B cell (primary cell): ENCODE results near the gene CXCL12. TPM values are rescaled to one million over a fixed set of nuclear protein-coding genes. Genes with fewer than 3 reads are reported as not detected.

Source experiments
- ATAC-seq: fragments of 200-7000 bp; cut with Tn5 transposase; one replicate; pipeline ENCODE4 v1.10.0; 2021; ENCODE audit warnings: low read depth, mild to moderate bottlenecking, moderate number of reproducible peaks, moderate library complexity
- CTCF ChIA-PET: fragments of 350-600 bp; sonication (Branson Sonifier 250); formaldehyde crosslinking; loops from one replicate; lab custom pipeline; 2021; ENCODE audit warnings: antibody characterized with exemption, inconsistent platforms; lab: Charles Lee
- POLR2A ChIA-PET: fragments of 350-600 bp; sonication (Branson Sonifier 250); formaldehyde crosslinking; loops from one replicate; lab custom pipeline; 2021; ENCODE audit warnings: antibody characterized with exemption; lab: Charles Lee
- DNase-seq: peaks from one replicate; pipeline ENCODE4 v3.0.0; 2013
- H2AFZ ChIP-seq: 2 replicates; pipeline ENCODE4 v1.6.1; 2012; ENCODE audit warnings: mild to moderate bottlenecking, low read depth, low read length; ENCODE audit not compliant: insufficient read depth, poor library complexity, severe bottlenecking
- H3K27ac ChIP-seq, 2 donors: 1 replicate in 1 of 2; 2 replicates in 1 of 2; pipeline ENCODE4 v1.5.1; 2012 to 2013; ENCODE audit warnings: low read length in 2 of 2, mild to moderate bottlenecking in 2 of 2, moderate library complexity in 1 of 2
- H3K27me3 ChIP-seq, 4 experiments: fragments of 200-600 bp in 1 of 4; sonication (generic) in 1 of 4; replicated peaks in 1 of 4; 1 replicate in 2 of 4; 2 replicates in 2 of 4; pipeline versions ENCODE4 v1.6.1 to v1.7.0; 2013 to 2016; ENCODE audit warnings: low read length in 3 of 4, mild to moderate bottlenecking in 2 of 4, mixed read lengths in 1 of 4, moderate library complexity in 1 of 4; ENCODE audit not compliant: insufficient read depth in 4 of 4, control insufficient read depth in 3 of 4; ENCODE audit errors: control extremely low read depth in 1 of 4
- H3K36me3 ChIP-seq, 2 experiments: replicated peaks in 1 of 2; 1 replicate in 1 of 2; 2 replicates in 1 of 2; pipeline versions ENCODE4 v1.6.1 to v1.7.1; 2013; ENCODE audit warnings: low read length in 1 of 2; ENCODE audit not compliant: insufficient read depth in 2 of 2, control insufficient read depth in 1 of 2; ENCODE audit errors: control extremely low read depth in 1 of 2, extremely low read depth in 1 of 2
- H3K4me1 ChIP-seq, 2 donors: fragments of 200-600 bp in 1 of 2; sonication (generic) in 1 of 2; 1 replicate in 1 of 2; 2 replicates in 1 of 2; pipeline versions ENCODE4 v1.5.1 to v1.6.1; 2013 to 2017; ENCODE audit warnings: low read length in 2 of 2; ENCODE audit not compliant: control insufficient read depth in 2 of 2, insufficient read depth in 2 of 2
- H3K4me2 ChIP-seq: replicated peaks from 2 replicates; pipeline ENCODE3; 2012; ENCODE audit warnings: mild to moderate bottlenecking, low read depth, low read length; ENCODE audit not compliant: poor library complexity, severe bottlenecking
- H3K4me3 ChIP-seq, 5 experiments: fragments of 200-600 bp in 1 of 5; sonication (generic) in 1 of 5; 1 replicate in 3 of 5; 2 replicates in 2 of 5; pipeline versions ENCODE4 v1.5.1 to v1.7.0; 2011 to 2016; ENCODE audit warnings: low read length in 4 of 5, mild to moderate bottlenecking in 4 of 5, low read depth in 2 of 5, control low read depth in 1 of 5, moderate library complexity in 1 of 5; ENCODE audit not compliant: insufficient read depth in 1 of 5; ENCODE audit errors: control extremely low read depth in 1 of 5, extremely low read depth in 1 of 5
- H3K79me2 ChIP-seq: fragments of 200-600 bp; sonication (generic); one replicate; pipeline ENCODE4 v1.6.0; 2016; ENCODE audit warnings: low read length; ENCODE audit not compliant: control insufficient read depth, insufficient read depth
- H3K9ac ChIP-seq: fragments of 200-600 bp; sonication (generic); 2 replicates; pipeline ENCODE4 v1.6.1; 2017; ENCODE audit warnings: mild to moderate bottlenecking, low read length, moderate library complexity
- H3K9me3 ChIP-seq, 3 donors: one replicate each; pipeline versions ENCODE4 v1.6.1 to v1.7.1; 2013; ENCODE audit warnings: low read length in 2 of 3; ENCODE audit not compliant: control insufficient read depth in 2 of 3, insufficient read depth in 1 of 3; ENCODE audit errors: control extremely low read depth in 1 of 3
- H4K20me1 ChIP-seq: 2 replicates; pipeline ENCODE4 v1.6.0; 2012; ENCODE audit warnings: mild to moderate bottlenecking, low read length; ENCODE audit not compliant: insufficient read depth, control insufficient read depth, poor library complexity, severe bottlenecking
- H3K27ac Mint-ChIP-seq: one replicate; pipeline ENCODE4 v1.8.0; 2021; ENCODE audit warnings: mixed read lengths
- H3K27me3 Mint-ChIP-seq: one replicate; pipeline ENCODE4 v1.8.0; 2021; ENCODE audit warnings: mixed read lengths
- H3K4me1 Mint-ChIP-seq: one replicate; pipeline ENCODE4 v1.8.0; 2021; ENCODE audit warnings: mixed read lengths
- H3K4me3 Mint-ChIP-seq: one replicate; pipeline ENCODE4 v1.8.0; 2021; ENCODE audit warnings: mixed read lengths
- H3K9me3 Mint-ChIP-seq: one replicate; pipeline ENCODE4 v1.8.0; 2022; ENCODE audit warnings: mixed read lengths; ENCODE audit not compliant: insufficient read depth
- EZH2 ChIP-seq: IDR thresholded peaks from 2 replicates; pipeline ENCODE4 v1.6.1; 2012; ENCODE audit warnings: borderline replicate concordance, low read depth, mild to moderate bottlenecking, moderate library complexity, low read length; ENCODE audit not compliant: insufficient read depth, poor library complexity, severe bottlenecking
- WGBS: methylation state at CpG from one replicate; pipeline ENCODE4 v1.1.5; 2013; ENCODE audit warnings: missing lambda C conversion rate; ENCODE audit not compliant: insufficient coverage; 5-methylcytosine and 5-hydroxymethylcytosine counted together
- intact Hi-C: fragments of 100-400 bp; cut with micrococcal nuclease; formaldehyde crosslinking; loops from one replicate; pipeline ENCODE4 v1.10.0; 2022
- polyA plus RNA-seq: library from polyadenylated mRNA; depleted of rRNA; stranded (reverse); fragments of >200 nt; gene quantifications from 2 replicates; pipeline ENCODE4 v1.2.3, GENCODE V29; 2012
- total RNA-seq, 2 donors: library from RNA; stranded (reverse); fragments of 120-200 nt in 1 of 2; gene quantifications; 1 replicate in 1 of 2; 2 replicates in 1 of 2; pipeline versions ENCODE4 v1.2.3 to v1.2.4, GENCODE V29; 2013 to 2022
- TF ChIP-seq, protein P1 (sequence below): fragments of 200-600 bp; IDR thresholded peaks from one replicate; pipeline ENCODE4 v1.8.0; 2022; ENCODE audit warnings: antibody characterized with exemption, mild to moderate bottlenecking

The CXCL12 gene
- total and polyA plus RNA-seq, 2 donors (not counting 1 experiment from before 2014, with no cell fraction given): not detected

DNA sequence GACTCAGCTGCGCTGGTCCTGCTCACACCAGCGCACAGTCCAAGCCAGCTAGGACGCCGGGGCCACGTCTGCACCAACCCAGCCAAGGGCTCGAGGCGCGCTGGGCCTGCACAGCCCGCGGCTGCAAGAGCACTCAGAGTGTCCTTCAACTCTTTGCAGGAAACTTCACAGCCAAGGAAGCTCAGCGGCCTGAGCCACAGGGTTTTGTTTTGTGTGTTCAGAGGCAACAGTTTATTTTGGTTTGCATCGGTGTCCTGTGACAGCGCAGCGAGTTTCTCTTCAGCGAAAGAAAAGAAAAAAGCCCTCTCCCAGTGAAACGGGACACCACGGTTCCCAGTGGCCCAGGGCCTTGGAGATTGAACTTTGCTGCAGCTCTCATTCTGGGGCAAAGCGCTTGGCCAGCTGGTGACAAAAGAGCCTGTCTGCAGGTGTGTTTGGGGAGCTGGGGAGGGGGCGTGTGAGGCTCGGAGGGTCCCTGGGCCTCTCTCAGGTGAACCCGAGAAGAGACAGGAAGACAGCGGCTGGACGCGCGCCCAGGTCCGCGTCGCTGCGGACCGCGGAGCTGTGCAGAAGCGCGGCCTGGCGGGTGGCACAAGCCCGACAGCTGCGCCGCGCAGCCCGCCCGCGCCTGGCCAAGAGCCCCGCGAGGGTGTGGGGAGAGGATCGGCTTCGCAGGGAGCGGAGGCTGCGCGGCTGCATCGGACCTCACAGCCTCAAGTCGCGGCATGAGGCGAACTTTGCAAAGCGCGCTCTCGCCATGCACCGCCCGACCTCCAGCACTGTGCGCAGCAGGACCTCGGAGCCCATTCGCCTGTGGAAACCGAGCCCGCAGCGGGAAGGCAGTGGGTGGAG lies 922 bp downstream of the CXCL12 start:
- Histone ChIP-seq H3K79me2 (no peaks in the 10 kb centered on the region), H3K36me3 (no peaks in the 10 kb centered on the region), H3K4me1 (no peaks in the 10 kb centered on the region), H3K27ac (no peak overlapping the region), H4K20me1 (no peaks in the 10 kb centered on the region), H2AFZ (no peak overlapping the region), H3K4me3 (no peak overlapping the region), H3K9me3 (peaks cover 0 to 11% (median 0%) of the 10 kb centered on the region in 3 donors), H3K9ac (no peak overlapping the region), H3K27me3 (peaks cover 0 to 24% (median 10%) of the 10 kb centered on the region in 4 experiments), H3K4me2 (no peak overlapping the region)
- Mint-ChIP-seq H3K4me3 (no peak overlapping the region), H3K27ac (no peak overlapping the region), H3K9me3 (no peaks in the 10 kb centered on the region), H3K4me1 (peaks cover 2% of the 10 kb centered on the region), H3K27me3 (peaks cover 29% of the 10 kb centered on the region)
- DNase-seq: no peak
- CTCF ChIA-PET: no interaction called here
- intact Hi-C loops: loop anchor here (10.0 kb wide), 1 partner anchor 709 kb away; no protein-coding TSS in a partner anchor
- TF ChIP-seq, protein P1, sequence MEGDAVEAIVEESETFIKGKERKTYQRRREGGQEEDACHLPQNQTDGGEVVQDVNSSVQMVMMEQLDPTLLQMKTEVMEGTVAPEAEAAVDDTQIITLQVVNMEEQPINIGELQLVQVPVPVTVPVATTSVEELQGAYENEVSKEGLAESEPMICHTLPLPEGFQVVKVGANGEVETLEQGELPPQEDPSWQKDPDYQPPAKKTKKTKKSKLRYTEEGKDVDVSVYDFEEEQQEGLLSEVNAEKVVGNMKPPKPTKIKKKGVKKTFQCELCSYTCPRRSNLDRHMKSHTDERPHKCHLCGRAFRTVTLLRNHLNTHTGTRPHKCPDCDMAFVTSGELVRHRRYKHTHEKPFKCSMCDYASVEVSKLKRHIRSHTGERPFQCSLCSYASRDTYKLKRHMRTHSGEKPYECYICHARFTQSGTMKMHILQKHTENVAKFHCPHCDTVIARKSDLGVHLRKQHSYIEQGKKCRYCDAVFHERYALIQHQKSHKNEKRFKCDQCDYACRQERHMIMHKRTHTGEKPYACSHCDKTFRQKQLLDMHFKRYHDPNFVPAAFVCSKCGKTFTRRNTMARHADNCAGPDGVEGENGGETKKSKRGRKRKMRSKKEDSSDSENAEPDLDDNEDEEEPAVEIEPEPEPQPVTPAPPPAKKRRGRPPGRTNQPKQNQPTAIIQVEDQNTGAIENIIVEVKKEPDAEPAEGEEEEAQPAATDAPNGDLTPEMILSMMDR: no peak
- no peak for TF ChIP-seq EZH2
- 3% methylated on average over 62 of the region's 63 CpGs for whole genome bisulfite sequencing
- POLR2A ChIA-PET: no interaction called here
- no peak for ATAC-seq
